CD4-positive, CD25-positive, alpha-beta regulatory T cell (primary cell): ENCODE results near the gene EPYC. TPM values are rescaled to one million over a fixed set of nuclear protein-coding genes. Genes with fewer than 3 reads are reported as not detected.

Experiments used
- ATAC-seq, 2 donors: fragments of 150-1000 bp; cut with Tn5 transposase; one replicate each; pipeline ENCODE4 v1.10.0; 2021; ENCODE audit warnings: low read depth in 2 of 2, moderate number of reproducible peaks in 2 of 2, moderate library complexity in 1 of 2
- DNase-seq, 3 donors: peaks; one replicate each; pipeline versions ENCODE4 v3.0.0 to v3.0.0-alpha.2; 2012 to 2022; ENCODE audit warnings: mixed read lengths in 1 of 3
- H3K27ac ChIP-seq: one replicate; pipeline ENCODE4 v1.7.0; 2013; ENCODE audit warnings: mild to moderate bottlenecking, low read length; ENCODE audit not compliant: insufficient read depth, poor library complexity, severe bottlenecking
- H3K27me3 ChIP-seq: one replicate; pipeline ENCODE4 v1.7.0; 2013; ENCODE audit warnings: low read length; ENCODE audit not compliant: control insufficient read depth, insufficient read depth
- H3K36me3 ChIP-seq: one replicate; pipeline ENCODE4 v1.7.0; 2013; ENCODE audit warnings: mild to moderate bottlenecking, low read length, moderate library complexity; ENCODE audit not compliant: control insufficient read depth, insufficient read depth
- H3K4me1 ChIP-seq: 2 replicates; pipeline ENCODE4 v1.7.0; 2013; ENCODE audit warnings: mild to moderate bottlenecking, low read length; ENCODE audit not compliant: insufficient read depth, control insufficient read depth, poor library complexity, severe bottlenecking
- H3K4me3 ChIP-seq: one replicate; pipeline ENCODE4 v1.7.0; 2013; ENCODE audit warnings: low read depth, mild to moderate bottlenecking, low read length, moderate library complexity
- H3K9me3 ChIP-seq, 2 experiments: 1 replicate in 1 of 2; 2 replicates in 1 of 2; pipeline ENCODE4 v1.7.0; 2013; ENCODE audit warnings: low read length in 2 of 2, mild to moderate bottlenecking in 1 of 2, moderate library complexity in 1 of 2; ENCODE audit not compliant: control insufficient read depth in 2 of 2
- H3K27ac Mint-ChIP-seq, 3 donors: one replicate each; pipeline ENCODE4 v1.8.0; 2020 to 2022; ENCODE audit warnings: mild to moderate bottlenecking in 3 of 3, mixed read lengths in 3 of 3, moderate library complexity in 2 of 3
- H3K27me3 Mint-ChIP-seq: one replicate; pipeline ENCODE4 v1.8.0; 2022; ENCODE audit warnings: mild to moderate bottlenecking, mixed read lengths
- H3K36me3 Mint-ChIP-seq: one replicate; pipeline ENCODE4 v1.8.0; 2020; ENCODE audit warnings: mixed read lengths
- H3K4me1 Mint-ChIP-seq, 4 donors: one replicate each; pipeline ENCODE4 v1.8.0; 2020 to 2022; ENCODE audit warnings: mixed read lengths in 4 of 4, mild to moderate bottlenecking in 1 of 4
- H3K4me3 Mint-ChIP-seq, 4 donors: one replicate each; pipeline ENCODE4 v1.8.0; 2020 to 2022; ENCODE audit warnings: mild to moderate bottlenecking in 4 of 4, mixed read lengths in 4 of 4, moderate library complexity in 3 of 4
- H3K9me3 Mint-ChIP-seq, 7 donors: one replicate each; pipeline ENCODE4 v1.8.0; 2020 to 2022; ENCODE audit warnings: mixed read lengths in 7 of 7, mild to moderate bottlenecking in 3 of 7, moderate library complexity in 2 of 7
- polyA plus RNA-seq, 4 donors: library from polyadenylated mRNA; unstranded; fragments of 300-500 nt; fragmentation: Illumina TruSeq; gene quantifications; one replicate each; pipeline ENCODE4 v1.2.3, GENCODE V29; 2021
- total RNA-seq: library from RNA; stranded (reverse); gene quantifications from one replicate; pipeline ENCODE4 v1.2.3, GENCODE V29; 2022

Gene EPYC
- total and polyA plus RNA-seq, 5 donors from 2014 or later, result not detected

DNA sequence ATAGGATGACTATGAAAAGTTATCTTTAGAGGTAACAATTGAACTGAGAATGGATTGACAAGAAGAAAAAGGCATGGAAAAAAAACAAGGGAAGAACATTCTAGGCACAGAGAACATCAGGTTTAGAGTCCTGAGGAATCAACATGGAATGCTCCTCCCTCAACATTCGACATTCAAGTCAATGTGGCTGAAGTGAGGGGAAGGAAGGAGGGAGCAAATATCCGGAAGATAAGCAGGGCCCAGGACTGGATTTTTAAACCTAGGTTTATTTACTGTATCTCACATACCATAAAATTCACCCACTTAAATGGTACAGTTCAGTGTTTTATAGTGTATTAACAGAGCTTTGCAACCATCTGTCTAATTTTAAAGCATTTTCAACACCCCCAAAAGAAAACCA is 40.2 kb downstream of the EPYC start:
- H3K27ac Mint-ChIP-seq, result no peak overlapping the region
- H3K27ac ChIP-seq, result no peak overlapping the region
- no peaks in the 10 kb centered on the region for H3K9me3 Mint-ChIP-seq
- H3K4me3 ChIP-seq, result no peak overlapping the region
- H3K4me1 Mint-ChIP-seq, result peaks cover 0 to under 1% (median 0%) of the 10 kb centered on the region in 4 donors
- H3K27me3 ChIP-seq, result no peaks in the 10 kb centered on the region
- H3K4me3 Mint-ChIP-seq, result no peak overlapping the region
- no peak for ATAC-seq
- H3K36me3 ChIP-seq, result no peaks in the 10 kb centered on the region
- H3K4me1 ChIP-seq, result no peaks in the 10 kb centered on the region
- no peak for DNase-seq
- H3K27me3 Mint-ChIP-seq, result peaks cover 5% of the 10 kb centered on the region
- H3K9me3 ChIP-seq, result no peaks in the 10 kb centered on the region
- no peaks in the 10 kb centered on the region for H3K36me3 Mint-ChIP-seq

DNA sequence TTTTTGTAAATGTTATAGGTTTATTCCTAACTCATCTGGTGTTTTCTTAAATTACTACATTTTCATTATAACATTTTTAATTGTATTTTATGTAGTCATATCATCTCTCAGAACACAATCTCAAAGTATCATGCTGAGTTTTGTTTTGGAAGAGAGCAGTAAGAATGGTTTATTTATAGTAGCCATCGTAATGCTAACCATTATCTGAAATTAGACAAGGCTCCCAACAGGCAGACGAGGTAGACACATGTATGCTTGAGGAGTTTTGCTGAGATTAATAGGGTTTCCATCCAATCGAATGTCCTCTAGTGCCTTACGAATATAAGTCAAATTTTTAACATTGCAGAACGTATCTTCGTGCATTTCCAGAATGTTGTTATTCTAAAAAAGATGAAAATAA is 40.8 kb downstream of the EPYC start:
- Histone ChIP-seq H3K9me3 (no peaks in the 10 kb centered on the region), H3K27ac (no peak overlapping the region), H3K4me3 (no peak overlapping the region), H3K27me3 (no peaks in the 10 kb centered on the region), H3K36me3 (no peaks in the 10 kb centered on the region), H3K4me1 (no peaks in the 10 kb centered on the region)
- peaks cover 5% of the 10 kb centered on the region for H3K27me3 Mint-ChIP-seq
- no peak overlapping the region for H3K27ac Mint-ChIP-seq
- no peak for DNase-seq
- no peak for ATAC-seq
- no peaks in the 10 kb centered on the region for H3K36me3 Mint-ChIP-seq
- peaks cover 0 to 2% (median 0%) of the 10 kb centered on the region in 4 donors for H3K4me1 Mint-ChIP-seq
- no peak overlapping the region for H3K4me3 Mint-ChIP-seq
- no peaks in the 10 kb centered on the region for H3K9me3 Mint-ChIP-seq

DNA sequence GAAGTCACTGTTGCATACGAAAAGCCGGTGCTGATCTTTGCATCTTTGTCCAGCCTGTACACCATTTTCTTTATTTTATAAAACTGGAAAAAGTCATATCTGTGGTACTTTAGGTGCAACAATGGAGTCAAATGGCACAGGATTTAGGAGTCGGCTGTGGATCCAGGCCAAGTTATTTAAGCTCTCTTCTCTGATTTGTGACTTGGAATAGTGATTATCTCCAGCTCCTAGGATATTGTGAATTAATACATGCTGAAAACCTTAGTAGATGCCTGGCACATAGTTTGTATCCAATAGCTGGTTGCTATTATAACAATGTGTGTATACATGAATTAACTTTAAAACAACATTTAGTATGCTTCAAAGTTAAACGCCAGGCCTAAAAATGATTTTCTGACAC is 43.6 kb downstream of the EPYC start:
- DNase-seq (no peak), ATAC-seq (no peak)
- H3K4me1 Mint-ChIP-seq, result peaks cover 0 to 2% (median 0%) of the 10 kb centered on the region in 4 donors
- Histone ChIP-seq H3K36me3 (no peaks in the 10 kb centered on the region), H3K27me3 (no peaks in the 10 kb centered on the region), H3K9me3 (no peaks in the 10 kb centered on the region), H3K4me3 (no peak overlapping the region), H3K4me1 (no peaks in the 10 kb centered on the region), H3K27ac (no peak overlapping the region)
- no peaks in the 10 kb centered on the region for H3K36me3 Mint-ChIP-seq
- no peak overlapping the region for H3K4me3 Mint-ChIP-seq
- no peaks in the 10 kb centered on the region for H3K9me3 Mint-ChIP-seq
- no peak overlapping the region for H3K27ac Mint-ChIP-seq
- no peaks in the 10 kb centered on the region for H3K27me3 Mint-ChIP-seq

DNA sequence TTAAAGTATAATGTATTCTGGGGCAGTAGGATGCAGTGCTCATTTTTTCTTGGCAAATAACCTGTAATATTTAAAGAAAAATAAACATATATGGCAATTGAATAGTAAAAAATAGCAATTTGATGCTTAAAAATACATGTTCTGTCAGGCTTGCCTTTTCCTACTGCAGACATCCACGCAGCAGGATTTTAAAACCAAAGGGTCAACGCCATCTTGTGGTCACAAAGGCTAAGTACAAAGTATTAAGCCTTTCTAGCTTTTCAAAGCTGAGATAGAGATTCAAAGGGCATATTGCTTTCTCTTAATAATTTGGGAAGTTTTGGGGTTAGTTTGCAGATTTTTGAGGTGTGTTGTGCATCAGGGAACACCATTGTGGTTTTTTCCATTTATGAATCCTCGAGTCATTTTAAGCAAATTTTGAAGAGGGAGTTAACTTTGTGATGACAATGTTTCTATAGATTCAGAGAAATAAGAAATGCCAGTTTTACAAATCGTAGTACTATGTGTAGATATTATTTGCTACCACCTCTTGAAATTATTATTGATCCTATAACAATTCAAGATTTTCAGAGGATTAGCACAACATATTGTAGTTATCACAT is 45.1 kb downstream of the EPYC start:
- Mint-ChIP-seq H3K27me3 (no peaks in the 10 kb centered on the region), H3K9me3 (no peaks in the 10 kb centered on the region), H3K4me3 (no peak overlapping the region), H3K36me3 (no peaks in the 10 kb centered on the region), H3K27ac (no peak overlapping the region), H3K4me1 (peaks cover 0 to 2% (median 0%) of the 10 kb centered on the region in 4 donors)
- Histone ChIP-seq H3K4me3 (no peak overlapping the region), H3K4me1 (no peaks in the 10 kb centered on the region), H3K9me3 (no peaks in the 10 kb centered on the region), H3K27me3 (no peaks in the 10 kb centered on the region), H3K27ac (no peak overlapping the region), H3K36me3 (no peaks in the 10 kb centered on the region)
- ATAC-seq (peak in 1 of 2 donors; percentile 64), DNase-seq (peak in 2 of 3 donors; percentile 29 to 44)

DNA sequence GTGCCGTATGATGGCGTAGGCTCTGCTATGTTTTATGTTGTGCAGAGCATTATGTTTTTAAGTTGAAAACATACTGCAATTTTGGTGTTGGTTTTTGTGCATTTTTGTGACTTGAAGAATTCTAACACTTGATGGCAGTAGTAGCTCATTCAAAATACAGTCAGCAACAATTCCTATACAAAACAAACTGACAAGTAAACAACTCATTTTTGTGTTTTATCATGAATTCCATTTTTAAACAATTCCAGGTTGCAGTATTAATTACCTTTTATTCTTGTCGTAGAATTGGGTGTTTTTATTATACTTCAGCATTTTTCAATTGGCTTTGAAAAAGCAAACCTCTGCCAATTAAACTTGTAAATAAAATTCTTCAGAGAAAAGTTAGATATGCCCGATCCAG is 45.7 kb downstream of the EPYC start:
- Histone ChIP-seq H3K4me3 (no peak overlapping the region), H3K36me3 (no peaks in the 10 kb centered on the region), H3K4me1 (no peaks in the 10 kb centered on the region), H3K27me3 (no peaks in the 10 kb centered on the region), H3K27ac (no peak overlapping the region), H3K9me3 (no peaks in the 10 kb centered on the region)
- no peak overlapping the region for H3K27ac Mint-ChIP-seq
- ATAC-seq (no peak), DNase-seq (no peak)
- H3K27me3 Mint-ChIP-seq, result no peaks in the 10 kb centered on the region
- no peak overlapping the region for H3K4me3 Mint-ChIP-seq
- H3K36me3 Mint-ChIP-seq, result no peaks in the 10 kb centered on the region
- no peaks in the 10 kb centered on the region for H3K9me3 Mint-ChIP-seq
- H3K4me1 Mint-ChIP-seq, result peaks cover 0 to 2% (median 0%) of the 10 kb centered on the region in 4 donors

DNA sequence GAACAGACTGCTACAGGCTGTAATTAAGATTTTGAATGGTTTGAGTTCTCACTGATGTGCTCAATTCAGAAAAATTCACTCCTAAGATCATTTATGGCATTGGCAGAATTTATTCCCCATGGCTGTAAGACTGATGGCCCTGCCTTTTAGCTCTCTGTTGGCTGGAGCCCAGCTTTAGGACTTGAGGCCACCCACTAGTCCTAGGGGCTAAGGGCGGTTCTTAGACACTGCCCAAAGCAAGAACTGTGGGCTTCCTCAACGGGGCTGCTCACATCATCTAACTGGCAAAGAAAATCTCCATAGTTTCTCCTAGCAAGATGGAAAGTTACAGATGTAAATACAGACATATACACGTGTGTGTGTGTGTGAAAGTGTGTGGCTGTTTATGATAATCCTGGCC is 46.4 kb downstream of the EPYC start:
- no peak for ATAC-seq
- H3K27ac ChIP-seq, result no peak overlapping the region

DNA sequence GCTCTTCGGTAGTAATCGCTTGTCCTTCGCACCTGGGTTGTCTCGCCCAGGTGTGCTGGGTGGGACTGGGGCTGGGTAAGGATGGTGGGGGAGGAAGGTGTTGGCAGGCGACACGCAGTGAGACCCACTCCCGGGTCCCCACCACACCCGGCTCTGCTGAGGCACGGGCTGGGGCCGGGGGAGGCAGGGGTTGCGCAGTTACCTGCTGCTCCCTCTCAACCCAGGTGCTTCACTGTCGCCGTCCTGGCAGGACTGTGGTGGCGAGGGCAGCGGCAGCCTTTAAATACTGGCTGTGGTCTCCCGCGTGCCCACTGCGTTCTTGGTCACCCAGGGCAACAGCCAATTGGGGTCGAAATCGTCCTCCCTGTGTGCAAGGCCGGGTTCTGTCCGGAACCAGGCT is 49.9 kb downstream of the EPYC start, which contains the start of gene CCER1:
CCER1 (minus strand) TSS at position 256 of the 400 bp plus-strand sequence. CDS start 434 bp downstream, outside the sequence.
- Mint-ChIP-seq H3K36me3 (no peaks in the 10 kb centered on the region), H3K27ac (no peak within 1 kb of the TSS), H3K27me3 (peaks cover 4% of the 10 kb centered on the region), H3K9me3 (no peaks in the 10 kb centered on the region), H3K4me3 (no peak within 1 kb of the TSS), H3K4me1 (peaks cover 0 to 2% (median 0%) of the 10 kb centered on the region in 4 donors)
- no peak for DNase-seq
- no peak within 1 kb of the TSS for H3K4me3 ChIP-seq
- no peak for ATAC-seq
- H3K27me3 ChIP-seq, result peaks cover 2% of the 10 kb centered on the region
- no peaks in the 10 kb centered on the region for H3K4me1 ChIP-seq
- H3K36me3 ChIP-seq, result no peaks in the 10 kb centered on the region
- H3K9me3 ChIP-seq, result no peaks in the 10 kb centered on the region
- H3K27ac ChIP-seq, result no peak within 1 kb of the TSS

More for the DNA sequence above, 46.4 kb downstream of the EPYC start:
- Histone ChIP-seq H3K4me3 (no peak overlapping the region), H3K9me3 (no peaks in the 10 kb centered on the region), H3K36me3 (no peaks in the 10 kb centered on the region), H3K27me3 (no peaks in the 10 kb centered on the region), H3K4me1 (no peaks in the 10 kb centered on the region)
- no peak overlapping the region for H3K4me3 Mint-ChIP-seq
- peaks cover 0 to 2% (median 0%) of the 10 kb centered on the region in 4 donors for H3K4me1 Mint-ChIP-seq
- no peaks in the 10 kb centered on the region for H3K9me3 Mint-ChIP-seq
- H3K36me3 Mint-ChIP-seq, result no peaks in the 10 kb centered on the region
- no peaks in the 10 kb centered on the region for H3K27me3 Mint-ChIP-seq
- no peak for DNase-seq
- no peak overlapping the region for H3K27ac Mint-ChIP-seq

- H3K36me3 ChIP-seq, result no peaks in the 10 kb centered on the region
- no peak for DNase-seq
- peaks cover 2% of the 10 kb centered on the region for H3K27me3 ChIP-seq
- peaks cover 4% of the 10 kb centered on the region for H3K27me3 Mint-ChIP-seq
- H3K9me3 ChIP-seq, result no peaks in the 10 kb centered on the region
- no peak overlapping the region for H3K4me3 ChIP-seq
- H3K4me1 ChIP-seq, result no peaks in the 10 kb centered on the region
- no peak overlapping the region for H3K27ac Mint-ChIP-seq
- no peaks in the 10 kb centered on the region for H3K4me1 Mint-ChIP-seq
- no peak for ATAC-seq
- H3K9me3 Mint-ChIP-seq, result no peaks in the 10 kb centered on the region
- no peak overlapping the region for H3K4me3 Mint-ChIP-seq
- no peak overlapping the region for H3K27ac ChIP-seq
- H3K36me3 Mint-ChIP-seq, result no peaks in the 10 kb centered on the region
Observed at GRCh38 chr12:90954428-90954827, 50.3 kb downstream of the EPYC start.
